HepG2 (cell line): ENCODE data around the gene SPTBN2. TPM values are rescaled to one million over a fixed set of nuclear protein-coding genes. Genes with fewer than 3 reads are reported as not detected.
"Not testable (repeated sequence)": the region's sequence is repeated elsewhere in the genome, so short reads cannot be mapped to it uniquely, and the experiment has no call there.

Experiments used
- ATAC-seq: fragments of 200-7000 bp; cut with Tn5 transposase; 3 replicates; pipeline ENCODE4 v1.9.1; 2020; ENCODE audit warnings: mild to moderate bottlenecking, moderate library complexity
- BruUV-seq: library from RNA; stranded (reverse); fragments of 400-500 nt; replicated peaks from 2 replicates; lab custom pipeline; 2021; lab: Mats Ljungman, UMichigan
- CTCF ChIA-PET: fragments of 300-600 bp; formaldehyde crosslinking; extraction: SDS; loops from one replicate; lab custom pipeline; 2021; ENCODE audit warnings: low total read pairs, inconsistent platforms, low intra/inter-chr PET ratio; lab: Yijun Ruan, JAX
- POLR2A ChIA-PET: fragments of 350-600 bp; sonication (Branson Sonifier 250); formaldehyde crosslinking; loops from one replicate; lab custom pipeline; 2020; ENCODE audit warnings: antibody characterized with exemption, inconsistent platforms; lab: Yijun Ruan, JAX
- DNase-seq: peaks from one replicate; pipeline ENCODE4 v3.0.0-alpha.2; 2015; ENCODE audit warnings: low spot score
- FAIRE-seq: peaks from 3 replicates; lab custom pipeline; 2011; peaks lifted over from hg19 to GRCh38; lab: Jason Lieb, UNC
- H2AFZ ChIP-seq: one replicate; pipeline ENCODE4 v1.6.1; 2011; ENCODE audit warnings: low read length, inconsistent platforms
- H3K27ac ChIP-seq: fragments of 300-600 bp; 3 replicates; pipeline ENCODE4 v1.8.0; 2011; ENCODE audit warnings: mixed run types, mild to moderate bottlenecking, mixed read lengths, low read length, inconsistent platforms; ENCODE audit not compliant: insufficient read depth; ENCODE audit errors: extremely low read length
- H3K27me3 ChIP-seq, 2 experiments: fragments of 200-600 bp in 1 of 2; 2 replicates in 1 of 2; 3 replicates in 1 of 2; pipeline versions ENCODE4 v1.6.0 to v1.8.0; 2011; ENCODE audit warnings: low read length in 2 of 2, mild to moderate bottlenecking in 2 of 2, moderate library complexity in 2 of 2, inconsistent platforms in 1 of 2; ENCODE audit not compliant: insufficient read depth in 2 of 2, control insufficient read depth in 1 of 2
- H3K36me3 ChIP-seq, 2 experiments: fragments of 200-600 bp in 1 of 2; replicated peaks in 1 of 2; 2 replicates in 1 of 2; 3 replicates in 1 of 2; pipeline versions ENCODE4 v1.5.1 to v1.8.0; 2011; ENCODE audit warnings: low read length in 2 of 2, inconsistent platforms in 1 of 2; ENCODE audit not compliant: insufficient read depth in 2 of 2, control insufficient read depth in 1 of 2
- H3K4me1 ChIP-seq: 2 replicates; pipeline ENCODE4 v1.5.1; 2012; ENCODE audit warnings: low read length, inconsistent platforms; ENCODE audit not compliant: insufficient read depth
- H3K4me2 ChIP-seq: 2 replicates; pipeline ENCODE4 v1.6.0; 2011; ENCODE audit warnings: low read depth, low read length, inconsistent platforms
- H3K4me3 ChIP-seq, 3 experiments: fragments of 200-600 bp in 1 of 3; sonication (generic), shearing (Covaris generic) in 1 of 3; replicated peaks in 1 of 3; 2 replicates each; pipeline ENCODE4 v1.5.1; 2011 to 2016; ENCODE audit warnings: low read length in 3 of 3, inconsistent platforms in 2 of 3, low read depth in 2 of 3, mild to moderate bottlenecking in 2 of 3, control low read depth in 1 of 3, mixed read lengths in 1 of 3; ENCODE audit not compliant: insufficient read depth in 1 of 3
- H3K79me2 ChIP-seq: one replicate; pipeline ENCODE4 v1.6.1; 2011; ENCODE audit warnings: low read length, inconsistent platforms; ENCODE audit not compliant: insufficient read depth
- H3K9ac ChIP-seq: 2 replicates; pipeline ENCODE4 v1.6.0; 2011; ENCODE audit warnings: mild to moderate bottlenecking, low read depth, low read length, inconsistent platforms; ENCODE audit not compliant: insufficient read depth
- H3K9me3 ChIP-seq: 2 replicates; pipeline ENCODE4 v1.5.1; 2012; ENCODE audit warnings: mild to moderate bottlenecking, low read length
- H4K20me1 ChIP-seq: 2 replicates; pipeline ENCODE4 v1.6.0; 2011; ENCODE audit warnings: inconsistent platforms, mild to moderate bottlenecking, low read length, moderate library complexity; ENCODE audit not compliant: insufficient read depth
- ZNF335 ChIP-seq: sonication (generic); formaldehyde crosslinking; IDR thresholded peaks from 2 replicates; pipeline ENCODE4 v1.4.0; 2020; ENCODE audit warnings: missing genetic modification reagents
- ZNF646 ChIP-seq: sonication (generic); formaldehyde crosslinking; IDR thresholded peaks from 2 replicates; pipeline ENCODE4 v1.9.0; 2021; ENCODE audit warnings: mild to moderate bottlenecking, missing genetic modification reagents
- ZUFSP ChIP-seq: sonication (generic); formaldehyde crosslinking; IDR thresholded peaks from 2 replicates; pipeline ENCODE4 v1.9.0; 2021; ENCODE audit warnings: missing genetic modification reagents, mild to moderate bottlenecking, borderline replicate concordance
- WGBS: methylation state at CpG from one replicate; pipeline ENCODE4 v1.1.6; 2017; ENCODE audit warnings: low lambda C conversion rate; 5-methylcytosine and 5-hydroxymethylcytosine counted together
- in situ Hi-C: cut with HindIII; loops from 2 replicates; pipeline ENCODE4 v1.10.0; 2017; ENCODE audit warnings: low pct_unique_long_range_greater_than_20kb; ENCODE audit not compliant: extremely low pct_ligation_motif_present
- intact Hi-C: fragments of 100-400 bp; cut with micrococcal nuclease; formaldehyde crosslinking; loops from one replicate; pipeline ENCODE4 v1.10.0; 2022; ENCODE audit not compliant: unreplicated experiment
- polyA plus RNA-seq, 8 experiments: library from polyadenylated mRNA; depleted of rRNA in 3 of 8; stranded (reverse) in 7 of 8; unstranded in 1 of 8; fragments of >200 nt; fragmentation: Illumina TruSeq in 4 of 8; extraction: Trizol in 4 of 8; gene quantifications; 2 replicates each; pipeline versions ENCODE4 v1.2.1 to v1.2.3, GENCODE V29; 2011 to 2016; ENCODE audit warnings: low read depth in 4 of 8, missing spikeins in 1 of 8, mixed read lengths in 1 of 8; ENCODE audit not compliant: insufficient read depth in 1 of 8
- total RNA-seq, 5 experiments: library from RNA; depleted of rRNA; stranded (reverse); fragments of >200 nt; fragmentation: Illumina TruSeq; extraction: Trizol; gene quantifications; 2 replicates each; pipeline ENCODE4 v1.2.3, GENCODE V29; 2016; ENCODE audit warnings: low read depth in 1 of 5

Gene SPTBN2
- total and polyA plus RNA-seq, 2 of the 13 experiments (the other 11 are each of a cell fraction or from before 2014, with no cell fraction given): 0.65 to 4.0 TPM

- TF ChIP-seq ZNF646 (CRISPR knock-in tag): no peak
- TF ChIP-seq ZNF335 (CRISPR knock-in tag): no peak
- no peak for TF ChIP-seq ZUFSP (CRISPR knock-in tag)
Observed at GRCh38 chr11:66725114-66725513, 3.9 kb downstream of the SPTBN2 start (continued).

GRCh38 chr11:66724167-66724566 is 4.8 kb downstream of the SPTBN2 start:
- FAIRE-seq, H3K27ac ChIP-seq, CTCF ChIA-PET: not testable (repeated sequence)

More at GRCh38 chr11:66724167-66724566, 4.8 kb downstream of the SPTBN2 start:
- H3K9ac ChIP-seq, H3K4me3 ChIP-seq, H3K79me2 ChIP-seq, intact Hi-C loops, H3K36me3 ChIP-seq, BruUV-seq, in situ Hi-C loops, H4K20me1 ChIP-seq, H2AFZ ChIP-seq, H3K9me3 ChIP-seq, DNase-seq, H3K4me2 ChIP-seq, ATAC-seq: not testable (repeated sequence)
- peaks cover 60% of the 10 kb centered on the region for H3K4me1 ChIP-seq
- H3K27me3 ChIP-seq: peaks cover 4 to 41% of the 10 kb centered on the region in 2 experiments
- 69% methylated on average over 5 of the region's 5 CpGs for WGBS
- POLR2A ChIA-PET: interaction anchor here (0.8 to 1.5 kb wide), 2 partner anchors 15 to 86 kb away, joined by 3 read pairs; partner anchors contain the start of gene RBM4
